Keratinocyte (primary cell): ENCODE results near the gene SMARCA1. TPM values are rescaled to one million over a fixed set of nuclear protein-coding genes. Genes with fewer than 3 reads are reported as not detected.

Experiments
- DNase-seq: peaks from one replicate; pipeline ENCODE4 v3.0.0-alpha.2; 2011; ENCODE audit warnings: low read depth, missing footprints, low spot score
- FAIRE-seq: peaks from 2 replicates; lab custom pipeline; 2011; peaks lifted over from hg19 to GRCh38; lab: Jason Lieb, UNC
- H2AFZ ChIP-seq: 2 replicates; pipeline ENCODE4 v1.6.0; 2012; ENCODE audit warnings: low read length, control low read depth, inconsistent platforms; ENCODE audit not compliant: control insufficient read depth
- H3K27ac ChIP-seq: 2 replicates; pipeline ENCODE4 v1.5.1; 2011; ENCODE audit warnings: low read length; ENCODE audit not compliant: control insufficient read depth, insufficient read depth
- H3K27me3 ChIP-seq: 3 replicates; pipeline ENCODE4 v1.6.0; 2011; ENCODE audit warnings: low read length; ENCODE audit not compliant: control insufficient read depth, insufficient read depth; ENCODE audit errors: extremely low read depth
- H3K36me3 ChIP-seq, 2 experiments: 2 replicates in 1 of 2; 3 replicates in 1 of 2; pipeline ENCODE4 v1.5.1; 2011; ENCODE audit warnings: low read length in 2 of 2, mild to moderate bottlenecking in 1 of 2; ENCODE audit not compliant: control insufficient read depth in 2 of 2, insufficient read depth in 2 of 2; ENCODE audit errors: extremely low read depth in 1 of 2
- H3K4me1 ChIP-seq: 3 replicates; pipeline ENCODE4 v1.5.1; 2011; ENCODE audit warnings: low read length; ENCODE audit not compliant: control insufficient read depth, insufficient read depth; ENCODE audit errors: extremely low read depth
- H3K4me2 ChIP-seq: 3 replicates; pipeline ENCODE4 v1.6.0; 2011; ENCODE audit warnings: low read depth, low read length; ENCODE audit not compliant: control insufficient read depth, insufficient read depth; ENCODE audit errors: extremely low read depth
- H3K4me3 ChIP-seq, 3 experiments: fragments of 200-600 bp in 1 of 3; sonication (generic) in 1 of 3; 2 replicates in 2 of 3; 3 replicates in 1 of 3; pipeline ENCODE4 v1.5.1; 2011 to 2016; ENCODE audit warnings: low read length in 3 of 3, mild to moderate bottlenecking in 3 of 3, control low read depth in 2 of 3, inconsistent platforms in 1 of 3, low read depth in 1 of 3, mixed read lengths in 1 of 3, mixed run types in 1 of 3, moderate library complexity in 1 of 3; ENCODE audit not compliant: control insufficient read depth in 2 of 3, insufficient read depth in 2 of 3; ENCODE audit errors: extremely low read depth in 1 of 3
- H3K79me2 ChIP-seq: 2 replicates; pipeline ENCODE4 v1.6.0; 2012; ENCODE audit warnings: low read length; ENCODE audit not compliant: control insufficient read depth, insufficient read depth
- H3K9ac ChIP-seq: 3 replicates; pipeline ENCODE4 v1.6.0; 2011; ENCODE audit warnings: low read length; ENCODE audit not compliant: control insufficient read depth, insufficient read depth; ENCODE audit errors: extremely low read depth
- H3K9me1 ChIP-seq: 3 replicates; pipeline ENCODE4 v1.6.0; 2011; ENCODE audit warnings: low read length; ENCODE audit not compliant: control insufficient read depth, insufficient read depth; ENCODE audit errors: extremely low read depth
- H3K9me3 ChIP-seq: 2 replicates; pipeline ENCODE4 v1.5.1; 2012; ENCODE audit warnings: low read depth, low read length; ENCODE audit not compliant: control insufficient read depth
- H4K20me1 ChIP-seq: 3 replicates; pipeline ENCODE4 v1.6.0; 2011; ENCODE audit warnings: low read length; ENCODE audit not compliant: control insufficient read depth, insufficient read depth; ENCODE audit errors: extremely low read depth
- CTCF ChIP-seq, 3 experiments: IDR thresholded peaks in 1 of 3; conservative IDR thresholded peaks in 1 of 3; optimal IDR thresholded peaks in 1 of 3; 2 replicates in 2 of 3; 3 replicates in 1 of 3; pipeline versions ENCODE3 to v1.5.1; 2011; ENCODE audit warnings: low read length in 3 of 3, mild to moderate bottlenecking in 3 of 3, moderate library complexity in 2 of 3, control low read depth in 1 of 3, inconsistent platforms in 1 of 3; ENCODE audit not compliant: insufficient read depth in 2 of 3; ENCODE audit errors: extremely low read depth in 1 of 3
- EZH2 ChIP-seq: IDR thresholded peaks from one replicate; pipeline ENCODE4 v1.6.1; 2012; ENCODE audit warnings: inconsistent platforms, mild to moderate bottlenecking, low read length, moderate library complexity
- dilution Hi-C: fragments of 300-500 bp; cut with MboI; formaldehyde crosslinking; loops from one replicate; pipeline ENCODE4 v1.7.0; 2020; ENCODE audit warnings: low sequenced_read_pairs; ENCODE audit not compliant: extremely low pct_ligation_motif_present
- polyA plus RNA-seq, 5 experiments: library from polyadenylated mRNA; depleted of rRNA in 3 of 5; stranded (reverse) in 3 of 5; stranded (forward) in 1 of 5; unstranded in 1 of 5; fragments of >200 nt; gene quantifications; 1 replicate in 1 of 5; 2 replicates in 3 of 5; 3 replicates in 1 of 5; pipeline versions ENCODE4 v1.2.1 to v1.2.3, GENCODE V29; 2011 to 2012; ENCODE audit warnings: missing spikeins in 2 of 5, low read depth in 1 of 5, low replicate concordance in 1 of 5
- small RNA-seq, 3 experiments: library from RNA; depleted of rRNA; stranded (forward); fragments of <200 nt; gene quantifications; one replicate each; pipeline ENCODE3, GENCODE V24; 2012; ENCODE audit warnings: low read depth in 3 of 3, low replicate concordance in 1 of 3; ENCODE audit not compliant: insufficient read length in 3 of 3

The SMARCA1 gene
- polyA plus RNA-seq, 1 donor (not counting 4 experiments of a cell fraction or from before 2014, with no cell fraction given), result 21.6 TPM

- no peaks in the 10 kb centered on the region for H3K36me3 ChIP-seq
- H3K4me3 ChIP-seq, result no peak overlapping the region
- H2AFZ ChIP-seq, result no peak overlapping the region
- DNase-seq, result no peak
- no peak for TF ChIP-seq CTCF (optimal IDR thresholded peaks at IDR 0.05 in 1 of 3, IDR thresholded peaks at IDR 0.05 in 1 of 3, conservative IDR thresholded peaks at IDR 0.05 in 1 of 3; ENCODE audit: extremely low read depth in 1 of 3, insufficient read depth in 2 of 3, low read length in 3 of 3)
- no peak for TF ChIP-seq EZH2
- dilution Hi-C loops, result no loop called here
- no peaks in the 10 kb centered on the region for H3K9me1 ChIP-seq
- H3K9me3 ChIP-seq, result no peaks in the 10 kb centered on the region
- H3K9ac ChIP-seq, result no peak overlapping the region
- H3K27me3 ChIP-seq, result no peaks in the 10 kb centered on the region
- no peak overlapping the region for H3K4me2 ChIP-seq
- no peaks in the 10 kb centered on the region for H3K79me2 ChIP-seq
- FAIRE-seq, result no peak
- no peaks in the 10 kb centered on the region for H4K20me1 ChIP-seq
- H3K27ac ChIP-seq, result no peak overlapping the region
- no peaks in the 10 kb centered on the region for H3K4me1 ChIP-seq
Measured at GRCh38 chrX:129404670-129405008, 118.7 kb downstream of the SMARCA1 start.

GRCh38 chrX:129403974-129404669 lies 119.2 kb downstream of the SMARCA1 start:
- no peaks in the 10 kb centered on the region for H4K20me1 ChIP-seq
- no peaks in the 10 kb centered on the region for H3K4me1 ChIP-seq
- H3K9ac ChIP-seq, result no peak overlapping the region
- H2AFZ ChIP-seq, result no peak overlapping the region
- H3K4me3 ChIP-seq, result no peak overlapping the region
- H3K27ac ChIP-seq, result no peak overlapping the region
- DNase-seq (no peak), FAIRE-seq (no peak)
- no peaks in the 10 kb centered on the region for H3K79me2 ChIP-seq
- H3K27me3 ChIP-seq, result no peaks in the 10 kb centered on the region
- H3K36me3 ChIP-seq, result no peaks in the 10 kb centered on the region
- TF ChIP-seq EZH2, result no peak
- no peak for TF ChIP-seq CTCF (optimal IDR thresholded peaks at IDR 0.05 in 1 of 3, IDR thresholded peaks at IDR 0.05 in 1 of 3, conservative IDR thresholded peaks at IDR 0.05 in 1 of 3; ENCODE audit: extremely low read depth in 1 of 3, insufficient read depth in 2 of 3, low read length in 3 of 3)
- no peaks in the 10 kb centered on the region for H3K9me3 ChIP-seq
- H3K4me2 ChIP-seq, result no peak overlapping the region
- dilution Hi-C loops, result no loop called here
- no peaks in the 10 kb centered on the region for H3K9me1 ChIP-seq

Small RNAs within 50 kb of the gene (small RNA-seq; reads per million reads assigned to genes)
- gene RF01169 (0 reads per million in 3 experiments), gene RNA5SP513 (0 reads per million in 3 experiments), gene RPS26P56 (0 reads per million in 3 experiments)

Other genes starting within 250 kb of the SMARCA1 start
- 22.9 to 27.9 TPM (median 25.4 TPM) in 3 replicates for gene OCRL, start 16.8 kb upstream of the SMARCA1 start, polyA plus RNA-seq
- gene APLN, start 131.5 kb upstream of the SMARCA1 start, polyA plus RNA-seq, result 0.71 to 4.1 TPM (median 1.8 TPM) in 3 replicates
- gene XPNPEP2, start 215.5 kb upstream of the SMARCA1 start, polyA plus RNA-seq, result not detected in 3 replicates